Epithelial cell of esophagus (primary cell): ENCODE data around the gene SLCO2B1.

Experiments used
- DNase-seq: peaks from one replicate; pipeline ENCODE4 v3.0.0; 2010; ENCODE audit warnings: low read depth
- H3K4me3 ChIP-seq: 2 replicates; pipeline ENCODE4 v1.5.1; 2011; ENCODE audit warnings: mild to moderate bottlenecking, low read length, control low read depth
- TF ChIP-seq, protein P1 (sequence below): IDR thresholded peaks from 2 replicates; pipeline ENCODE4 v1.5.1; 2011; ENCODE audit warnings: low read depth, mild to moderate bottlenecking, low read length, control low read depth, inconsistent platforms; ENCODE audit not compliant: insufficient read depth; ENCODE audit errors: missing control alignments

Gene SLCO2B1

DNA sequence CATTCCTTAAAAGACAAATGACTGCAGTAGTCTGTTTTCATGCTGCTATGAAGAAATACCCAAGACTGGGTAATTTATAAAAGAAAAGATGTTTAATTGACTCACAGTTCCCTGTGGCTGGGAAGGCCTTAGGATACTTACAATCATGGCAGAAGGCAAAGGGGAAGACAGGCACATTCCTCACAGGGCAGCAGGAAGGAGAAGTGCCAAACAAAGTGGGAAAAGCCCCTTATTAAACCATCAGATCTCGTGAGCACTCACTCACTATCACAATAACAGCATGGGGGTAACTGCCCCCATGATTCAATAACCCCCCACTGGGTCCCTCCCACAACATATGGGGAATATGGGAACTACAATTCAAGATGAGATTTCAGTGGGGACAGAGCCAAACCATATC is 37.9 kb upstream of the SLCO2B1 start:
- TF ChIP-seq, protein P1, sequence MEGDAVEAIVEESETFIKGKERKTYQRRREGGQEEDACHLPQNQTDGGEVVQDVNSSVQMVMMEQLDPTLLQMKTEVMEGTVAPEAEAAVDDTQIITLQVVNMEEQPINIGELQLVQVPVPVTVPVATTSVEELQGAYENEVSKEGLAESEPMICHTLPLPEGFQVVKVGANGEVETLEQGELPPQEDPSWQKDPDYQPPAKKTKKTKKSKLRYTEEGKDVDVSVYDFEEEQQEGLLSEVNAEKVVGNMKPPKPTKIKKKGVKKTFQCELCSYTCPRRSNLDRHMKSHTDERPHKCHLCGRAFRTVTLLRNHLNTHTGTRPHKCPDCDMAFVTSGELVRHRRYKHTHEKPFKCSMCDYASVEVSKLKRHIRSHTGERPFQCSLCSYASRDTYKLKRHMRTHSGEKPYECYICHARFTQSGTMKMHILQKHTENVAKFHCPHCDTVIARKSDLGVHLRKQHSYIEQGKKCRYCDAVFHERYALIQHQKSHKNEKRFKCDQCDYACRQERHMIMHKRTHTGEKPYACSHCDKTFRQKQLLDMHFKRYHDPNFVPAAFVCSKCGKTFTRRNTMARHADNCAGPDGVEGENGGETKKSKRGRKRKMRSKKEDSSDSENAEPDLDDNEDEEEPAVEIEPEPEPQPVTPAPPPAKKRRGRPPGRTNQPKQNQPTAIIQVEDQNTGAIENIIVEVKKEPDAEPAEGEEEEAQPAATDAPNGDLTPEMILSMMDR, result no peak
- no peak overlapping the region for H3K4me3 ChIP-seq

DNA sequence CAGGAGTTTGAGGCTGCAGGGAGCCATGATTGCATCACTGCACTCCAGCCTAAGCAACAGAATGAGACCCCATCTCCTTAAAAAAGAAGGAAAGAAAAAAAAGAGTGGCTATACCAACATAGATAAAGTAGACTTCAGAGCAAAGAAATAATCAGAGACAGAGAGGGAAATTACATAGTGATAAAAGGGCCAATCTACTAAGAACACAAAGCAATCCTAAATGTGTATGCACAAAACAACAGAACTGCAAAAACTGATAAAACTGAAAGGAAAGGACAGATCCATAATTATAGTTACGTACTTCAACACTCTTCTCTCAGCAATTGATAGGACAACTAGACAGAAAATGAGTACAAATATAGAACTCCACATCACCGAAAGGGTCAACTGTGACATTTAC is 36.4 kb upstream of the SLCO2B1 start:
- TF ChIP-seq, protein P1, result no peak
- H3K4me3 ChIP-seq, result no peak overlapping the region
- no peak for DNase-seq

More for the DNA sequence above, 37.9 kb upstream of the SLCO2B1 start:
- DNase-seq, result no peak

GRCh38 chr11:75118577-75118976 is 32.3 kb upstream of the SLCO2B1 start:
- DNase-seq, result no peak
- TF ChIP-seq, protein P1, result no peak
- H3K4me3 ChIP-seq, result no peak overlapping the region

- no peak overlapping the region for H3K4me3 ChIP-seq
- TF ChIP-seq, protein P1, result no peak
- no peak for DNase-seq
Observed at GRCh38 chr11:75126564-75126963, 24.3 kb upstream of the SLCO2B1 start.

DNA sequence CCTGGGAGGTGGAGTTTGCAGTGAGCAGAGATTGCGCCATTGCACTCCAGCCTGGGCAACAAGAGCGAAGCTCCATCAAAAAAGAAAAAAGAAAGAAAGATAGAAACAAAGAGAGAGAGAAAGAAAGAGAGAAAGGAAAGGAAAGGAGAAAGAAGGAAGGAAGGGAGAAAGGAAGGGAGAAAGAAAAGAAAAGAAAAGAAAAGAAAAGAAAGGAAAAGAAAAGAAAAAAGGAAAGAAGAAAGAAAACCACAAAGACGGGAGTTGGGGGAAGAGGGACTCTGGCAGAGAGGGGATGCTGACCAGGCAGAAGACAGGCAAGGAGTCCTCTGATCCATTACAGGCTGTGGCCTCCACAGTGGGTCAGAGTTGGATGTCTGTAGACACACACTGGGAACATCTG is 18.8 kb upstream of the SLCO2B1 start:
- TF ChIP-seq, protein P1, result no peak
- DNase-seq, result no peak
- H3K4me3 ChIP-seq, result no peak overlapping the region

GRCh38 chr11:75133976-75134375 is 16.9 kb upstream of the SLCO2B1 start:
- no peak for DNase-seq
- TF ChIP-seq, protein P1, result no peak
- no peak overlapping the region for H3K4me3 ChIP-seq

DNA sequence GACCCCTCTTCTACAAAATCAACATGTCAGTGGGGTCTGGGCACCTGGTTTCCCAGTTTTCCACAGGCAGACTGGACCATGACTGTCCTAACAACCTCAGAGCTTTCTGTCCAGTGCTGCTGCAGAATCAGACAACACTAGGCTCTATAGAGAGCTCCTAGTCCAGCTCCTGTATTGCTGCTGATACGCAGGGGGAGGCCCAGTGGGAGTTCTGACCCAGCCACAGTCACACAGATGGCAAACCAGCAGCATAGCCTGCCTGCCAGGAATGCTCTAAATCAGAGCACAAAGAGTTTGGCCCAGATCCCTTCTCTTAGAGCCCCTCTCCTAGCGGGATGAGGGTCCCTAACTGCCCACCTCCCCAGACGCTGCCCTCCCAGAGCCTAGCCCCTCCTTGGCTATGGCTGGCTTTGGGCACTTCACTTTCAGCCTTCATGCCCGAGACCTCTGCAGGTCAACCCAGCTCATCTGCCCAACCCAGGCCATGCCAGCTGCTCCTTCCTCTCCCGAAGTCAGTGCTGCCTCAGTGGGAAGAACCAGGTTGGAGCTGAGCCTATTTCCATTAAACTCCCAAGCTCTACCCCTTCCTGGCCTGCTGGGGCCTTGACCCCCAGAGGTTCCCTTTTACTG is 15.8 kb upstream of the SLCO2B1 start:
- H3K4me3 ChIP-seq, result no peak overlapping the region
- DNase-seq, result no peak
- TF ChIP-seq, protein P1, result no peak
